K562 (cell line): ENCODE measurements around the gene SDK1. TPM values are rescaled to one million over a fixed set of nuclear protein-coding genes. Genes with fewer than 3 reads are reported as not detected.

Experiments used
- ATAC-seq: fragments of 200-7000 bp; cut with Tn5 transposase; 3 replicates; pipeline ENCODE4 v1.9.1; 2020; ENCODE audit warnings: moderate library complexity
- BruUV-seq: library from RNA; stranded (reverse); fragments of 400-500 nt; replicated peaks from 2 replicates; lab custom pipeline; 2021; lab: Mats Ljungman, UMichigan
- CTCF ChIA-PET: fragments of 300-600 bp; formaldehyde crosslinking; extraction: SDS; loops from one replicate; lab custom pipeline; 2021; ENCODE audit warnings: low intra/inter-chr PET ratio; lab: Yijun Ruan, JAX
- POLR2A ChIA-PET: fragments of 300-600, 350-650 bp; sonication (Branson Sonifier 250); formaldehyde crosslinking; extraction: SDS; loops from one replicate; lab custom pipeline; 2021; ENCODE audit warnings: antibody characterized with exemption, inconsistent platforms; lab: Yijun Ruan, JAX
- DNase-seq, 4 experiments: peaks; one replicate each; pipeline versions ENCODE4 v3.0.0 to v3.0.0-alpha.2; 2011 to 2018; ENCODE audit warnings: low spot score in 3 of 4, mixed read lengths in 3 of 4; ENCODE audit errors: extremely low read depth in 1 of 4
- FAIRE-seq: peaks from 2 replicates; lab custom pipeline; 2011; peaks lifted over from hg19 to GRCh38; lab: Jason Lieb, UNC
- H2AFZ ChIP-seq: 2 replicates; pipeline ENCODE4 v1.6.0; 2011; ENCODE audit warnings: low read depth, low read length, control low read depth, inconsistent platforms
- H3K27ac ChIP-seq: fragments of 200-600 bp; 3 replicates; pipeline ENCODE4 v1.8.0; 2011; ENCODE audit warnings: low read depth, mild to moderate bottlenecking, control low read depth, inconsistent platforms, low read length, moderate library complexity, mixed read lengths; ENCODE audit errors: extremely low read depth
- H3K27me3 ChIP-seq, 2 experiments: fragments of 300-600 bp in 1 of 2; 2 replicates in 1 of 2; 3 replicates in 1 of 2; pipeline versions ENCODE4 v1.6.0 to v1.8.0; 2011; ENCODE audit warnings: inconsistent platforms in 2 of 2, low read length in 2 of 2, mild to moderate bottlenecking in 1 of 2, mixed read lengths in 1 of 2, moderate library complexity in 1 of 2; ENCODE audit not compliant: control insufficient read depth in 2 of 2, insufficient read depth in 2 of 2
- H3K36me3 ChIP-seq: fragments of 300-600 bp; 3 replicates; pipeline ENCODE4 v1.8.0; 2011; ENCODE audit warnings: mild to moderate bottlenecking, low read length, inconsistent platforms; ENCODE audit not compliant: control insufficient read depth, insufficient read depth
- H3K4me1 ChIP-seq, 2 experiments: fragments of 200-600 bp in 1 of 2; replicated peaks in 1 of 2; 2 replicates in 1 of 2; 3 replicates in 1 of 2; pipeline versions ENCODE4 v1.5.1 to v1.8.0; 2011; ENCODE audit warnings: inconsistent platforms in 2 of 2, low read length in 2 of 2, mild to moderate bottlenecking in 1 of 2, mixed read lengths in 1 of 2, moderate library complexity in 1 of 2; ENCODE audit not compliant: control insufficient read depth in 2 of 2, insufficient read depth in 2 of 2
- H3K4me2 ChIP-seq: 2 replicates; pipeline ENCODE4 v1.6.1; 2011; ENCODE audit warnings: low read length, control low read depth, inconsistent platforms, mixed read lengths; ENCODE audit not compliant: insufficient read depth
- H3K4me3 ChIP-seq: fragments of 200-600 bp; sonication (generic), shearing (Covaris generic); 2 replicates; pipeline ENCODE4 v1.5.1; 2016; ENCODE audit warnings: control low read depth, inconsistent platforms
- H3K79me2 ChIP-seq: fragments of 200-600 bp; 3 replicates; pipeline ENCODE4 v1.8.0; 2011; ENCODE audit warnings: low read length, inconsistent platforms; ENCODE audit not compliant: control insufficient read depth, insufficient read depth
- H3K9ac ChIP-seq, 2 experiments: 2 replicates each; pipeline versions ENCODE4 v1.6.0 to v1.6.1; 2011; ENCODE audit warnings: low read depth in 2 of 2, low read length in 2 of 2, control low read depth in 1 of 2, inconsistent platforms in 1 of 2, mild to moderate bottlenecking in 1 of 2, mixed read lengths in 1 of 2; ENCODE audit not compliant: insufficient read depth in 1 of 2
- H3K9me1 ChIP-seq: one replicate; pipeline ENCODE4 v1.6.0; 2011; ENCODE audit warnings: inconsistent platforms, mild to moderate bottlenecking, low read length, moderate library complexity; ENCODE audit not compliant: control insufficient read depth, insufficient read depth
- H3K9me3 ChIP-seq: replicated peaks from 2 replicates; pipeline ENCODE4 v1.5.1; 2011; ENCODE audit warnings: low read depth, low read length, inconsistent platforms; ENCODE audit not compliant: control insufficient read depth, insufficient read depth
- H4K20me1 ChIP-seq: replicated peaks from 2 replicates; pipeline ENCODE4 v1.6.1; 2011; ENCODE audit warnings: low read length, inconsistent platforms, mixed read lengths; ENCODE audit not compliant: control insufficient read depth, insufficient read depth
- BHLHE40 ChIP-seq: IDR thresholded peaks from 2 replicates; pipeline ENCODE4 v1.6.1; 2011; ENCODE audit warnings: low read length, improper control_type of control experiment
- CREB1 ChIP-seq, 2 experiments: sonication (generic) in 1 of 2; formaldehyde crosslinking in 1 of 2; IDR thresholded peaks; 2 replicates each; pipeline versions ENCODE4 v1.6.1 to v1.8.0; 2012 to 2022; ENCODE audit warnings: inconsistent platforms in 1 of 2, mild to moderate bottlenecking in 1 of 2, missing genetic modification reagents in 1 of 2, moderate library complexity in 1 of 2
- DIDO1 ChIP-seq: fragments of 450-650 bp; IDR thresholded peaks from 2 replicates; pipeline ENCODE4 v1.6.1; 2016; ENCODE audit warnings: low read depth, missing biosample characterization, missing genetic modification characterization
- ELF4 ChIP-seq: fragments of 450-650 bp; formaldehyde crosslinking; IDR thresholded peaks from 2 replicates; pipeline ENCODE4 v1.4.0; 2022; ENCODE audit warnings: missing genetic modification characterization
- EWSR1 ChIP-seq: fragments of 450-650 bp; IDR thresholded peaks from 2 replicates; pipeline ENCODE4 v1.6.1; 2018; ENCODE audit warnings: borderline replicate concordance, mild to moderate bottlenecking, low read depth, moderate library complexity; ENCODE audit not compliant: partially characterized antibody
- MED1 ChIP-seq: sonication (generic); formaldehyde crosslinking; IDR thresholded peaks from 2 replicates; pipeline ENCODE4 v1.8.1; 2023; ENCODE audit warnings: missing genetic modification reagents, borderline replicate concordance
- PCBP1 ChIP-seq: fragments of 200-400 bp; formaldehyde crosslinking; IDR thresholded peaks from 2 replicates; pipeline ENCODE4 v1.6.1; 2018; ENCODE audit warnings: mild to moderate bottlenecking, low read depth, low read length; ENCODE audit not compliant: poor library complexity, severe bottlenecking
- RBFOX2 ChIP-seq: fragments of 200-400 bp; formaldehyde crosslinking; IDR thresholded peaks from 2 replicates; pipeline ENCODE4 v1.6.1; 2017; ENCODE audit warnings: low read depth, mild to moderate bottlenecking, low read length, moderate library complexity
- SLC30A9 ChIP-seq: fragments of 250-450 bp; sonication (Bioruptor Pico); IDR thresholded peaks from 2 replicates; pipeline ENCODE4 v1.8.0; 2022; ENCODE audit warnings: mild to moderate bottlenecking, moderate library complexity
- SMARCC2 ChIP-seq: fragments of 450-650 bp; IDR thresholded peaks from 2 replicates; pipeline ENCODE4 v1.6.1; 2017; ENCODE audit warnings: antibody characterized with exemption, moderate library complexity, mild to moderate bottlenecking, low read depth
- STAT5B ChIP-seq: fragments of 250-450 bp; sonication (Bioruptor Pico); IDR thresholded peaks from 2 replicates; pipeline ENCODE4 v1.8.0; 2021; ENCODE audit warnings: mild to moderate bottlenecking, inconsistent platforms
- ZBTB49 ChIP-seq: sonication (generic); formaldehyde crosslinking; IDR thresholded peaks from 2 replicates; pipeline ENCODE4 v1.8.0; 2022; ENCODE audit warnings: missing genetic modification reagents, mild to moderate bottlenecking, borderline replicate concordance
- ZNF655 ChIP-seq: fragments of 250-450 bp; sonication (Bioruptor Pico); IDR thresholded peaks from 2 replicates; pipeline ENCODE4 v1.5.0; 2021
- WGBS: fragments of 100-300 bp; shearing (Covaris generic); methylation state at CpG from one replicate; pipeline ENCODE4 v1.1.6; 2016; ENCODE audit warnings: low coverage, mixed read lengths; ENCODE audit not compliant: insufficient coverage; ENCODE audit errors: missing lambda C conversion rate; 5-methylcytosine and 5-hydroxymethylcytosine counted together
- in situ Hi-C: fragments of 300-500 bp; cut with MboI; formaldehyde crosslinking; loops from 4 replicates; pipeline ENCODE4 v1.15.0; 2018; ENCODE audit warnings: inconsistent platforms, mixed read lengths
- intact Hi-C: fragments of 100-400 bp; cut with micrococcal nuclease; formaldehyde crosslinking; loops from 2 replicates; pipeline ENCODE4 v1.14.2; 2022
- polyA plus RNA-seq, 8 experiments: library from polyadenylated mRNA; depleted of rRNA in 4 of 8; stranded (reverse) in 5 of 8; unstranded in 3 of 8; fragments of >200 nt; fragmentation: Nextera tagmentation in 2 of 8; fragmentation: Illumina TruSeq in 1 of 8; extraction: Ambion mirVana in 2 of 8; extraction: Trizol in 1 of 8; gene quantifications; 2 replicates each; pipeline versions ENCODE4 v1.2.1 to v1.2.3, GENCODE V29; 2011 to 2014; ENCODE audit warnings: inconsistent platforms in 1 of 8, missing spikeins in 1 of 8
- total RNA-seq, 7 experiments: library from RNA; depleted of rRNA in 6 of 7; stranded (reverse); fragments of >200 nt in 6 of 7; fragmentation: Illumina TruSeq in 2 of 7; extraction: Trizol in 2 of 7; gene quantifications; 2 replicates each; pipeline versions ENCODE4 v1.2.1 to v1.2.3, GENCODE V29; 2011 to 2021; ENCODE audit warnings: low replicate concordance in 1 of 7
- TF ChIP-seq, protein P1 (sequence below), 2 experiments: fragments of 150-350 bp in 1 of 2; IDR thresholded peaks; 2 replicates each; pipeline ENCODE4 v1.6.1; 2012 to 2016; ENCODE audit warnings: low read depth in 2 of 2, low read length in 2 of 2, mild to moderate bottlenecking in 1 of 2, moderate library complexity in 1 of 2

The SDK1 gene
- total and polyA plus RNA-seq, 9 of the 15 experiments (the other 6 are each of a cell fraction or from before 2014, with no cell fraction given) = 0.16 TPM; not detected in 8

DNA sequence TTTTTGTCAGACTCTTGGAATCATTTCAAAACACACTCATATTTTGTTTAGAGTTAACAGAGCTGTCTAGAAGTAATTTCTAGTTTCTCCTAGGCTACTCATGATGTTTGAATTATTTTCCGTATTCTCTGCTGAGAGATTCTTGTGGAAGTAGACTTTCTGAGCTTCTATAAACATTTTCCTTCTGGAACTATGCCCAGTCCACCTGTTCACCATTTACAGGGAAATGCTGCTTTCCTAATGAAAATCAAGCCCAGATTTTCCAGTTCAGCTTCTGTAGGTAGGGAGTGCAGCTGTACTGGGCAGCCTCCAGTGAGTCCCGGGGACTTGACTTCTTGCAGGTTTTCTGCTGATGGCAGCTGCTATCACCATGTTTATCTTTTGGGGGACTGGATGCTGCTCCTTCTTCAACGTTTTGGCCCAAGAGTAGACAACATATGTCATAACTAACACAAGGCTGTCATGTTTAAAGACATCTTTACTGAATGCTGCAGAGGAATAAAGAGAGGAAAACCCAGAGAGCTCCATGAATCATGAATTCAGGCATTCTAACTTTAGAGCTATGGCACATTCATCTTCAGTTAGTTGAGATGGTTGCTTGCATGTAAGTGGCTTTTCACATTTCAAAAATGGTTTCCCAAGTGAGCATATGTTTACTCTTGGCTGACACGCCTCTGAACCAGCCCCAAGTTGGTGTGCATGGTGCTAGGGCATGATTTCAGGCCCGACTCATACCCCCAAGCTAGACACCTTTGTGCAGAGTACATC is 85.6 kb downstream of the SDK1 start:
- no peak overlapping the region for H3K9ac ChIP-seq
- no peaks in the 10 kb centered on the region for H3K36me3 ChIP-seq
- no peak for ATAC-seq
- DNase-seq = no peak
- H3K4me2 ChIP-seq = no peak overlapping the region
- no peaks in the 10 kb centered on the region for H3K9me3 ChIP-seq
- WGBS = 0% methylated on average over 5 of the region's 5 CpGs
- no peak overlapping the region for H2AFZ ChIP-seq
- TF ChIP-seq ZNF655 (CRISPR knock-in tag) = no peak
- no peak for TF ChIP-seq MED1 (CRISPR knock-in tag)
- TF ChIP-seq EWSR1 = no peak
- TF ChIP-seq ZBTB49 (CRISPR knock-in tag) = no peak
- no peak for TF ChIP-seq BHLHE40
- TF ChIP-seq SLC30A9 (CRISPR knock-in tag) = no peak
- no peak for TF ChIP-seq DIDO1 (tag)
- TF ChIP-seq STAT5B (CRISPR knock-in tag) = no peak
- no peak for TF ChIP-seq ELF4
- TF ChIP-seq CREB1 (IDR thresholded peaks at IDR 0.05) = no peak
- TF ChIP-seq CREB1 (CRISPR knock-in tag; IDR thresholded peaks at IDR 0.05) = no peak
- TF ChIP-seq PCBP1 = no peak
- TF ChIP-seq, protein P1, sequence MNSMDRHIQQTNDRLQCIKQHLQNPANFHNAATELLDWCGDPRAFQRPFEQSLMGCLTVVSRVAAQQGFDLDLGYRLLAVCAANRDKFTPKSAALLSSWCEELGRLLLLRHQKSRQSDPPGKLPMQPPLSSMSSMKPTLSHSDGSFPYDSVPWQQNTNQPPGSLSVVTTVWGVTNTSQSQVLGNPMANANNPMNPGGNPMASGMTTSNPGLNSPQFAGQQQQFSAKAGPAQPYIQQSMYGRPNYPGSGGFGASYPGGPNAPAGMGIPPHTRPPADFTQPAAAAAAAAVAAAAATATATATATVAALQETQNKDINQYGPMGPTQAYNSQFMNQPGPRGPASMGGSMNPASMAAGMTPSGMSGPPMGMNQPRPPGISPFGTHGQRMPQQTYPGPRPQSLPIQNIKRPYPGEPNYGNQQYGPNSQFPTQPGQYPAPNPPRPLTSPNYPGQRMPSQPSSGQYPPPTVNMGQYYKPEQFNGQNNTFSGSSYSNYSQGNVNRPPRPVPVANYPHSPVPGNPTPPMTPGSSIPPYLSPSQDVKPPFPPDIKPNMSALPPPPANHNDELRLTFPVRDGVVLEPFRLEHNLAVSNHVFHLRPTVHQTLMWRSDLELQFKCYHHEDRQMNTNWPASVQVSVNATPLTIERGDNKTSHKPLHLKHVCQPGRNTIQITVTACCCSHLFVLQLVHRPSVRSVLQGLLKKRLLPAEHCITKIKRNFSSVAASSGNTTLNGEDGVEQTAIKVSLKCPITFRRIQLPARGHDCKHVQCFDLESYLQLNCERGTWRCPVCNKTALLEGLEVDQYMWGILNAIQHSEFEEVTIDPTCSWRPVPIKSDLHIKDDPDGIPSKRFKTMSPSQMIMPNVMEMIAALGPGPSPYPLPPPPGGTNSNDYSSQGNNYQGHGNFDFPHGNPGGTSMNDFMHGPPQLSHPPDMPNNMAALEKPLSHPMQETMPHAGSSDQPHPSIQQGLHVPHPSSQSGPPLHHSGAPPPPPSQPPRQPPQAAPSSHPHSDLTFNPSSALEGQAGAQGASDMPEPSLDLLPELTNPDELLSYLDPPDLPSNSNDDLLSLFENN (IDR thresholded peaks at IDR 0.05; ENCODE audit: low read depth in 2 of 2, low read length in 2 of 2) = no peak
- TF ChIP-seq RBFOX2 = no peak
- TF ChIP-seq SMARCC2 = no peak
- TF ChIP-seq, all 486 proteins: peak for 0
- no peak for FAIRE-seq
- H3K9me1 ChIP-seq = no peaks in the 10 kb centered on the region
- no peaks in the 10 kb centered on the region for H3K27me3 ChIP-seq
- no peak overlapping the region for H3K27ac ChIP-seq
- no peaks in the 10 kb centered on the region for H4K20me1 ChIP-seq
- no peaks in the 10 kb centered on the region for H3K79me2 ChIP-seq
- H3K4me1 ChIP-seq = no peaks in the 10 kb centered on the region
- no peak overlapping the region for H3K4me3 ChIP-seq
- POLR2A ChIA-PET = interaction anchor here (0.6 to 0.9 kb wide), 2 partner anchors 51 to 767 kb away, joined by 3 read pairs; no protein-coding TSS in a partner anchor
- intact Hi-C loops = no loop called here
- in situ Hi-C loops = no loop called here
- CTCF ChIA-PET = no interaction called here
- no TSS peak for BruUV-seq
